Neural progenitor cell (in vitro differentiated cells): ENCODE results near the gene PGR. TPM values are rescaled to one million over a fixed set of nuclear protein-coding genes. Genes with fewer than 3 reads are reported as not detected.

Experiments used
- DNase-seq: peaks from one replicate; pipeline ENCODE4 v3.0.0-alpha.2; 2016; ENCODE audit warnings: low spot score
- H2AFZ ChIP-seq: fragments of 200-600 bp; sonication (generic); replicated peaks from 2 replicates; pipeline ENCODE4 v1.6.1; 2016; ENCODE audit warnings: antibody characterized with exemption
- H3F3A ChIP-seq: fragments of 200-600 bp; sonication (generic); 2 replicates; pipeline ENCODE4 v1.6.1; 2016; ENCODE audit warnings: antibody characterized with exemption, low read depth
- H3K27ac ChIP-seq: fragments of 200-600 bp; sonication (generic); 2 replicates; pipeline ENCODE4 v1.5.1; 2016; ENCODE audit warnings: mild to moderate bottlenecking
- H3K27me3 ChIP-seq: fragments of 200-600 bp; sonication (generic); 2 replicates; pipeline ENCODE4 v1.6.1; 2016; ENCODE audit warnings: mild to moderate bottlenecking, moderate library complexity
- H3K36me3 ChIP-seq: fragments of 200-600 bp; sonication (generic); 2 replicates; pipeline ENCODE4 v1.5.1; 2016
- H3K4me1 ChIP-seq: fragments of 200-600 bp; sonication (generic); 2 replicates; pipeline ENCODE4 v1.6.1; 2016; ENCODE audit warnings: mixed run types
- H3K4me2 ChIP-seq: fragments of 200-600 bp; sonication (generic); 2 replicates; pipeline ENCODE4 v1.6.1; 2016
- H3K4me3 ChIP-seq: fragments of 200-600 bp; sonication (generic); 2 replicates; pipeline ENCODE4 v1.5.1; 2016
- H3K79me2 ChIP-seq: fragments of 200-600 bp; sonication (generic); 2 replicates; pipeline ENCODE4 v1.6.1; 2016; ENCODE audit warnings: low read depth
- H3K9ac ChIP-seq: fragments of 200-600 bp; sonication (generic); 2 replicates; pipeline ENCODE4 v1.6.1; 2016
- H3K9me3 ChIP-seq: fragments of 200-600 bp; sonication (generic); 2 replicates; pipeline ENCODE4 v1.5.1; 2016; ENCODE audit warnings: low read depth
- H4K20me1 ChIP-seq: fragments of 200-600 bp; sonication (generic); 2 replicates; pipeline ENCODE4 v1.6.1; 2016; ENCODE audit warnings: low read depth
- H3K27ac Mint-ChIP-seq: 3 replicates; pipeline ENCODE4 v1.8.0; 2021; ENCODE audit warnings: mixed read lengths
- H3K27me3 Mint-ChIP-seq: 2 replicates; pipeline ENCODE4 v1.8.0; 2022; ENCODE audit warnings: low read depth, mild to moderate bottlenecking, inconsistent platforms, moderate library complexity, mixed read lengths; ENCODE audit not compliant: insufficient read depth
- H3K36me3 Mint-ChIP-seq: 3 replicates; pipeline ENCODE4 v1.8.0; 2021; ENCODE audit warnings: mixed read lengths
- H3K4me1 Mint-ChIP-seq: 3 replicates; pipeline ENCODE4 v1.8.0; 2021; ENCODE audit warnings: mixed read lengths
- H3K4me3 Mint-ChIP-seq: 3 replicates; pipeline ENCODE4 v1.8.0; 2021; ENCODE audit warnings: mild to moderate bottlenecking, moderate library complexity, mixed read lengths
- H3K9me3 Mint-ChIP-seq: 3 replicates; pipeline ENCODE4 v1.8.0; 2020; ENCODE audit warnings: mixed read lengths
- CTCF ChIP-seq: fragments of 200-600 bp; sonication (generic); IDR thresholded peaks from 2 replicates; pipeline ENCODE4 v1.5.1; 2017; ENCODE audit warnings: antibody characterized with exemption, mild to moderate bottlenecking
- EZH2 ChIP-seq: fragments of 200-600 bp; sonication (generic); IDR thresholded peaks from 2 replicates; pipeline ENCODE4 v1.6.1; 2017; ENCODE audit warnings: antibody characterized with exemption, mild to moderate bottlenecking, moderate library complexity
- EZH2phosphoT487 ChIP-seq: fragments of 200-600 bp; sonication (generic); IDR thresholded peaks from 2 replicates; pipeline ENCODE4 v1.6.1; 2017; ENCODE audit warnings: antibody characterized with exemption
- total RNA-seq: library from RNA; depleted of rRNA; stranded (reverse); fragments of >200 nt; gene quantifications from 2 replicates; pipeline ENCODE4 v1.2.3, GENCODE V29; 2015; ENCODE audit warnings: low replicate concordance

The PGR gene
- total RNA-seq, 1 donor from 2014 or later = 0.07 TPM

GRCh38 chr11:101090679-101091270 is 38.8 kb downstream of the PGR start:
- Histone ChIP-seq H3K4me2 (no peak overlapping the region), H2AFZ (no peak overlapping the region), H3K36me3 (no peaks in the 10 kb centered on the region), H3K27me3 (no peaks in the 10 kb centered on the region), H3K9ac (no peak overlapping the region), H3K79me2 (no peaks in the 10 kb centered on the region), H3K4me1 (no peaks in the 10 kb centered on the region), H3K9me3 (no peaks in the 10 kb centered on the region), H4K20me1 (no peaks in the 10 kb centered on the region), H3F3A (no peaks in the 10 kb centered on the region), H3K27ac (no peak overlapping the region), H3K4me3 (no peak overlapping the region)
- no peak overlapping the region for H3K27ac Mint-ChIP-seq
- TF ChIP-seq EZH2 (no peak), EZH2phosphoT487 (no peak), CTCF (no peak)
- H3K4me1 Mint-ChIP-seq = no peaks in the 10 kb centered on the region
- no peaks in the 10 kb centered on the region for H3K27me3 Mint-ChIP-seq
- no peaks in the 10 kb centered on the region for H3K36me3 Mint-ChIP-seq
- H3K9me3 Mint-ChIP-seq = peaks cover 4% of the 10 kb centered on the region
- DNase-seq = no peak
- no peak overlapping the region for H3K4me3 Mint-ChIP-seq

- Mint-ChIP-seq H3K27ac (no peak overlapping the region), H3K9me3 (peaks cover 16% of the 10 kb centered on the region), H3K27me3 (no peaks in the 10 kb centered on the region), H3K36me3 (no peaks in the 10 kb centered on the region), H3K4me1 (no peaks in the 10 kb centered on the region), H3K4me3 (no peak overlapping the region)
- no peaks in the 10 kb centered on the region for H3K4me1 ChIP-seq
- no peaks in the 10 kb centered on the region for H3K9me3 ChIP-seq
- H3K79me2 ChIP-seq = no peaks in the 10 kb centered on the region
- no peak for TF ChIP-seq EZH2phosphoT487
- no peak for TF ChIP-seq CTCF
- no peak for TF ChIP-seq EZH2
- DNase-seq = no peak
- no peak overlapping the region for H2AFZ ChIP-seq
- H3K9ac ChIP-seq = no peak overlapping the region
- no peaks in the 10 kb centered on the region for H3K27me3 ChIP-seq
- no peak overlapping the region for H3K4me3 ChIP-seq
- no peaks in the 10 kb centered on the region for H3F3A ChIP-seq
- no peak overlapping the region for H3K27ac ChIP-seq
- H3K4me2 ChIP-seq = no peak overlapping the region
- no peaks in the 10 kb centered on the region for H4K20me1 ChIP-seq
- no peaks in the 10 kb centered on the region for H3K36me3 ChIP-seq
Measured at GRCh38 chr11:101083335-101083734, 46.3 kb downstream of the PGR start.

- no peak overlapping the region for H3K9ac ChIP-seq
- H3K27ac Mint-ChIP-seq = no peak overlapping the region
- H3K9me3 ChIP-seq = no peaks in the 10 kb centered on the region
- no peaks in the 10 kb centered on the region for H3K36me3 ChIP-seq
- no peak overlapping the region for H3K4me2 ChIP-seq
- peaks cover 16% of the 10 kb centered on the region for H3K9me3 Mint-ChIP-seq
- no peak overlapping the region for H2AFZ ChIP-seq
- no peak overlapping the region for H3K27ac ChIP-seq
- H3K4me1 Mint-ChIP-seq = no peaks in the 10 kb centered on the region
- no peaks in the 10 kb centered on the region for H3K36me3 Mint-ChIP-seq
- no peaks in the 10 kb centered on the region for H3K27me3 Mint-ChIP-seq
- DNase-seq = no peak
- no peaks in the 10 kb centered on the region for H3K4me1 ChIP-seq
- H4K20me1 ChIP-seq = no peaks in the 10 kb centered on the region
- H3K27me3 ChIP-seq = no peaks in the 10 kb centered on the region
- TF ChIP-seq EZH2phosphoT487 (no peak), EZH2 (no peak), CTCF (no peak)
- H3K79me2 ChIP-seq = no peaks in the 10 kb centered on the region
- H3K4me3 ChIP-seq = no peak overlapping the region
- H3K4me3 Mint-ChIP-seq = no peak overlapping the region
- H3F3A ChIP-seq = no peaks in the 10 kb centered on the region
Measured at GRCh38 chr11:101082813-101083212, 46.8 kb downstream of the PGR start.
